Measurements from ENCODE around the gene PRF1. TPM values are rescaled to one million over a fixed set of nuclear protein-coding genes. Genes with fewer than 3 reads are reported as not detected.
A peak's percentile ranks its signal among the peaks of the same experiment; 100 is the strongest.
"Not testable (repeated sequence)": the region's sequence is repeated elsewhere in the genome, so short reads cannot be mapped to it uniquely, and the experiment has no call there.

PRF1 gene
- total RNA-seq, 1 donor from 2014 or later, result 0.62 TPM

DNA sequence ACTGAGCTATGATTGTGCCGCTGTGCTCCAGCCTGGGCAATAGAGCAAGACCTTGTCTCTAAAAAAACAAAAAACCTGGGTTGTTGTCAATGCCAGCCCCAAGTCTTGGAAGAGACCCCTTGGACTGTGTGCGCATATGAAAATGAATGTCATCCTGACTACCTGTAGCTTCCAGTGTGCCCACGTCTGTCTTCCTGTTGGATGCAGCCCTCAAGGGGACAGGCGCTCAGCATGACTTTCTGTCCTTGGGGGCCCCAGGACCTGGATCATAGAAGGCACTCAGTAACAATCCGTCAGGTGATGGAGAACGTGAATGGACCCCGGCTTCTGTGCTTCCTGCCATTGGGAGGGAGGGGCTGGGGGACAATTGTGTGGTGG is 9.0 kb downstream of the PRF1 start:
- DNase-seq, result no peak

- no peak for DNase-seq
Measured at GRCh38 chr10:70592746-70593512, 9.6 kb downstream of the PRF1 start.

GRCh38 chr10:70592186-70592735 is 10.3 kb downstream of the PRF1 start:
- no peak for DNase-seq

DNA sequence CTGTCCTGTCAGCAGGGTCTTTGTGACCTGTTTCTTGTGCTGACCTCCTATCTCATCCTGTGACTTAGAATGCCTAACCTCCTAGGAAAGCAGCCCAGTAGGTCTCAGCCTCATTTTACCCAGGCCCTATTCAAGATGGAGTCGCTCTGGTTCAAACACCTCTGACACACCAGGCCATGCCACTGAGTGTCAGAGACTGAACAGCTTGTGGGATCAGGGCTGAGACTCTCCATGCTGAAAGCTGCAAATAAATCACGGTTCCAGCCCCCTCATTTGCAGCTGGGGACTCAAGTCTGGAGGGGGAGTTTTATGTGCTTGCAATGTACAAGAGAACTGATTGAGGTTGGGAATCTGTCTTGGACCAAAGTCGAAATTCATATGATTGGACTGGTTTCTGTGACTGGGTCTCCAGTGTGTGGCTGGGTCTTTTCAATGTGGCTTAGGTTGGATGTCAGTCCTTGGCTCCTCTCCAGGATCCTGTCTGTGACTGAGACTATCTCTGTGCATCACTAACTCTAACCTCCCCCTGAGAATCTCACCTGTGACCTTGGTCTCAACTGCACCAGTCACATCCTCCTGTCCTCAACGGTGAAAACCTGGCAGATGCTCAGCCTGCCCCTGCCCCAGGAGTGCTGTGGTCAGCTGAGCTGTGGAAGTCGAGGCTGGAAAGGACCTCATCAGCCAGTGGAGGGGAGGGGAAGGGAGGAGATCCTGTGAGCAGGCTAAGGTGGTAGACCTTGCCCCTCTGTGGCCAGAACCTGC is 11.7 kb downstream of the PRF1 start:
- peak; percentile 44 for DNase-seq

- DNase-seq, result peak; percentile 98
Measured at GRCh38 chr10:70589762-70590654, 12.5 kb downstream of the PRF1 start.

DNA sequence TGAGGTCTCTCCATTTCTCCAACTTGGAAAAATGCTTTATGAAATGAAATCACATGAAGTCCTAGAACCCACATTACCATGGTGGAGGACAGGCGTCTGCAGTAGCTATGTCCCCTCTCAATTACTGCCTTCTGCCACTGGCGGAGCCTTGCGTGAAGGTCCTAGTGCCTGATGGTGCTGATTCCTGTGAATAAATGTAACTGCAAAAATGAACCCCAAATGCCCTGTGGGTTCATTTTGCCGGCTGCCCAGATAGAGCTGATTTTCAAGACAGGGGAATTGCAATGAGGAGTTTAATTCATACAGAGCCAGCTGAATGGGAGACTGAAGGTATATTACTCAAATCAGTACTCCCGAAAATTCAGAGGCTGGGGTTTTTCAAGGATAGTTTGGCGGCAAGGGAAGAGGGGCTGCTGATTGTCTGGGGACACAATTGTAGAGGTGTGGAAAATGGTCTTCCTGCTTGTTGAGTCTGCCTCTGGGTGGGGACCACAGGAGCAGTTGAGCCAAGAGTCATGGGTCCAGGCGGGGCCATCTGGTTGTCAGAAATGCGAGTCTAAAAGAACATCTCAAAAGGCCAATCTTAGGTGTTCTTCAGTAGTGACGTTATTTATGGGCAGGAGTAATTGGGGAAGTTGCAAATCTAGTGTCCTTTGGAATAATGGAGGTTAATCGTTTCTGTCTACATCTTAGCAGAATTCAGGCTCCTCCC is 13.5 kb downstream of the PRF1 start:
- peak; percentile 82 for DNase-seq

- DNase-seq, result no peak
Measured at GRCh38 chr10:70588255-70588654, 14.3 kb downstream of the PRF1 start.

DNA sequence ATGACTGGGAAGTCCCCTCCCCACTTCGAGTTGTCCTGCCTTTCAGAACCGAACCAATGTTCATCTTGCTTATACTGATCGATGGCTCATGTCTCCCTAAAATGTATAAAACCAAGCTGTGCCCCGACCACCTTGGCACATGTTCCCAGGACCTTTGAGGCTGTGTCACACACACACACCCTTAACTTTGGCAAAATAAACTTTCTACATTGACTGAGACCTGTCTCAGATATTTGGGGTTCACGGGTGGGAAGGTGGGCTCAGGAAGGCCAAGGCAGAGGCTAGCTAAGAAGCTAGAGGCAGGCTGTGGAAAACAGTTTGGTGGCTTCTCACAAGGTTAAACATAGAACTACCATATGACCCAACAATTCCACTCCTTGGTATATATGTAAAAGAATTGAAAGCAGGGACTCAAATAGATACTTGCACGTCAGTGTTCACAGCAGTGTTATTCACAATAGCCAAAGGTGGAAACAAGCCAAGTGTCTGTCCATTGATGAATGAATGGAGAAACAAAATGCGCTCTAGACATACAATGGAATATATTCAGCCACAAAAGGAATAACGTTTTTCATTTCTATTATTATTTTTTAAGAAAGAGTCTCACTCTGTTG is 15.4 kb downstream of the PRF1 start:
- DNase-seq, result peak; percentile 46

GRCh38 chr10:70586348-70586930 is 16.1 kb downstream of the PRF1 start:
- no peak for DNase-seq

GRCh38 chr10:70585578-70586169 is 16.9 kb downstream of the PRF1 start:
- peak; percentile 74 for DNase-seq

DNA sequence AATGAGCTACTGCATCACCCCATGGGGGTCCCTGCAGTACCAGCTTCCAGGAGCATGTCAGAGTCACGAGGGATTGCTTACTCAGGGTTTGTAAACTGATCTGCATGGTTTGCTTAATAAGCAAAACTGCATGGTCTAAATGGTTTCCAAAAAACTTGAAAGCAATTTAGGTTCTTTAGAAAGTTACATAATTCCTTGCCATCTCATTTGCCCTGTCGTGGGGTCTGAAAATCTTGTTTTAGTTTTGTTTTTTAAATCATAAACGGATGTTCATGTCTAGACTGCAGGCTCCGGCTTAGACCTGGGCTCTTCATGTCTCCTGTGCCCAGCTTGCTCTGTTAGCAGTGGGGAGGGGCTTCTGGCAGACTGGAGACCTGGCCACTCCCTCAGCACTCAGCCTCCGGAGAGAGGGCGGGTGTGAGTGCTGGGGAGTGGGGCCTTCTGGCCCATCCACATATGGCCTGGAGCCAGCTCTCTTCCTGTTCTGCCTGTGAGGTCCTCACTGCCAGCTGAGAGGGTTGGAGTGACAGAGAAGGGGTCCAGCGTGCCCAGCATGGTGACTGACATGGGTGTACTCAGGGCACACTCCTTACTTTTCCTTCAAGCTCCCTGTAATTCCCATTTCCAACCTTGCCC is 17.5 kb downstream of the PRF1 start:
- DNase-seq, result peak; percentile 95

DNA sequence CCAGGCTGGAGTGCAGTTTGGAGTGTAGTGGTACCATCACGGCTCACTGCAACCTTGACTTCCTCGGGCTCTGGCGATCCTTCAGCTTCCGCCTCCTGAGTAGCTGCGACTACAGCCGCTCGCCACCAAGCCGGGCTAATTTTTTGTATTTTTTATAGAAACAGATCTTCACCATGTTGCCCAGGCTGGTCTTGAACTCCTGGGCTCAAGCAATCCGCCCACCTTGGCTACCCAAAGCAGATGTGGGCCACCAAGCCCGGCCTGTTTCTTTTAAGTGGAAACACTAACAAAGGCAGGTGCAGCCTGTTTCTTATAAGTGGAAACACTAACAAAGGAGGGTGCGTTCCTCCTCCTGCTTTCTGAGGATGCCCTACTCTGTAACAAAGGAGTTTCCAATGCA is 18.2 kb downstream of the PRF1 start:
- DNase-seq, result no peak

- no peak for DNase-seq
Measured at GRCh38 chr10:70583669-70584037, 18.9 kb downstream of the PRF1 start.

DNA sequence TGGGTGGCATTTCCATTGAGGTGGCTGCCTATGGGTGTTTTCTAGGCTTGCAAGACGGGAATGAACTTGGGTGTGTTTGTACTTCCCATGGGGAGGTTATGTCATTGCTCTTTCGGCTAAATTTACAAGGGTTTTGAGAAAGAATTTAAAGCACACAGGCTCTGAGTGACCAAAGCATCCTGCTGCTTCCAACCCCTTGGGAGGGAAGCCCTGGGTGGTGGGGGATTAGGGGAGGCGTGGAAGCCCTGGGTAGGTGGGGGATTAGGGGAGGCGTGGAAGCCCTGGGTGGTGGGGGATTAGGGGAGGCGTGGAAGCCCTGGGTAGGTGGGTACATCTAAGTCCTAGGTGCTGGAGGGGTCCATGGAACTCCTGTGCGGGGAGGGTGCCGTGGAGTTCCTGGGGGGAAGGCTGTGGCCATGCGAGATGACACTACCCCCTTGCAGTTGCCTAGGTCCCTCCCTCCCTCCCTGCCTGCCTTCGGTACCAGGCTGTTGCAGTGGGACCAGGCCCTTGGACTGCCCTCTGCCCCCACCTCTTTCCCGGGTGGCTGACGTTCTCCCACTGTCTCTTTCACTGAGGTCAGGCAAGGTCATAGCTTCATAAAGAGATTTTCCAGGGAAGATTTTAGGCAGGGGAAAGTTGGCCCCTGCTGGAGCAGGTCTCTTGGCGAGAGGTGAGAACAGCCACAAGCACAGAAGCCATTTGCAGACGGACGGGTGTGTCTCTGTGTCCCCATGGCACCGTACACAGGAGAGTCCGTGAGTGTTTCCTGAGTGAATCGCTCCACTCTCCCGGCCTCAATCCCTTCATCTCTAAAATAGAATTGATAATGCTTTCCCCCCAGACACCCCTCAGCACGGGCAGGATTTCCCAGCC is 19.5 kb downstream of the PRF1 start:
- DNase-seq, result no peak

DNA sequence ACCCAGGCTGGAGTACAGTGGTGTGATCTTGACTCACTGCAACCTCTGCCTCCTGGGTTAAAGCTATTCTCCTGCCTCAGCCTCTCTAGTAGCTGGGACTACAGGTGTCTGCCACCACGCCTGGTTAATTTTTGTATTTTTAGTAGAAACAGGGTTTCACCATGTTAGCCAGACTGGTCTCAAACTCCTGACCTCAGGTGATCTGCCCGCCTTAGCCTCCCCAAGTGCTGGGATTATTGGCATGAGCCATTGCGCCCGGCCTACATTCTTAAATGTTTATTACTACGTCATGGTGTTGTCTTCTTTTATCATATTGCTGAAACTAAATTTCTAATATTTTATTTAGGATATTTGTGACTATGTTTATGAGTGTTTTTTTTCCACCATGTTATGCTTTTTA is 21.4 kb downstream of the PRF1 start:
- DNase-seq, result not testable (repeated sequence)

DNA sequence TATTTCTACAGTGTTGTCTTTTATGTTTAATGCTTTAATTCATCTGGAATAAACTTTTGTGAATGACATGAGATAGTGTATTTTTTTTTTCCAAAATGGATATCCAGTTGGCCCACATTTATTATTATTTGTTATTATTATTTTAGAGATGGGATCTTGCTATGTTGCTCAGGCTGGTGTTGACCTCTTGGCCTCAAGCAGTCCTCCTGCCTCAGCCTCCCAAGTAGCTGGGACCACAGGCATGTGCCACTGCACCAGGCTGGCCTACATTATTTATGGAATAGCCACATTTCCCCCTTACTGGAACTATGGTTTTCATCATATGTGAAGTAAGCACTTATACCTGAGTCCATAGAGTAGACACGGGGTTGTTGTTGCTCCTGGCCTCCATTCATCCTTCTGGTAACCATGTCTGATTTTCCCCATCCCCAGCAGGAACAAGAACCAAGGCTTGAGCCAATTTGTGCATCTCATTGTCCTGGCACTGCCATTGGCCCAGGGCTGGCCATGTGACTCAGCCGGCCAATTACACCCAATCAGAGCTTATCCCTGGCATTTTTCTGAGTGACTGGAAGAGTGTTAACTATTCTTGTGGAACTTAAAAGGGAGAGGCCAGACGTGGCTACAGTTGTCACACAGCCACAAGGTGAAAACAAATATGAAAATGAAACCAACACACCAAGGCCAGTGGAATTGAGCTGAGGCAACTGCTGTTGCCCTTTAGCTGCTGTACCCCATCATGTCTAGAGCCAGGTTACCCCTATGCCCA is 23.1 kb downstream of the PRF1 start:
- DNase-seq, result no peak

DNA sequence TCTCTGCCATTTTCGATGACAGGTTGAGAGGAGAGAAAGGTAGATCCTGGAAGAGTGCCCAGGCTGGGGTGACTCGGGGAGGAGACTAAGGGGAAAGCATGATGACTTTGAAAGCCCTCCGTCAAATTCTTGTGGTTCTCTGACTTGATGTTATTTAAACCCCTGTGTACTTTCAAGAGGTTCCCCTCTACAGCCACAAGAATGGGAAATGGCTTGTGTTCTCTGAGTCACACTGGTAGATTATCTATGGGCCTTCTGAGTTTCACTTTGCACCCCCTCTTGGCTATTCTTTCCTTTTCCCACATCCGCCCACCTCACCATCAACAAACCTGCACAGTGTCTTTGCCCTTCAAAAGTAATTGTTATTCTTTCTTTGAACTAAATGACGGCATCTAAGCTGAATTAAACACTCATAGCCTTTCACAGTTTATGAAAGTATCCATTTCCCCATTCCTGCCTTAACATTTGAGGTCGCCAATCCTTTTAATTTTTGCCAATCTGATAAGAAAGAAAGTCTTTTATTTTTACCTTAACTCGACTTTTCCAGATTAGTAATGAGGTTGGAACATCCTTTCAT is 24.1 kb downstream of the PRF1 start:
- no peak for DNase-seq

Measured in tongue (tissue), 2 donors.